H1 (cell line): ENCODE data around the gene SHISAL1.

Source experiments
- EZH2 ChIP-seq: fragments of 200-600 bp; sonication (generic); IDR thresholded peaks from 2 replicates; pipeline ENCODE4 v1.7.1; 2012; ENCODE audit warnings: low read depth, mild to moderate bottlenecking, moderate library complexity, low read length, inconsistent platforms; ENCODE audit not compliant: severe bottlenecking
- GABPA ChIP-seq: IDR thresholded peaks from 2 replicates; pipeline ENCODE4 v1.6.1; 2011; ENCODE audit warnings: mild to moderate bottlenecking, low read length, moderate library complexity, borderline replicate concordance; ENCODE audit not compliant: insufficient read depth
- KDM1A ChIP-seq: fragments of 200-600, 300-600 bp; sonication (generic); IDR thresholded peaks from 2 replicates; pipeline ENCODE4 v1.7.1; 2016; ENCODE audit warnings: mild to moderate bottlenecking, low read length, borderline replicate concordance
- POLR2A ChIP-seq, 2 experiments: IDR thresholded peaks; 1 replicate in 1 of 2; 2 replicates in 1 of 2; pipeline ENCODE4 v1.6.1; 2011; ENCODE audit warnings: low read depth in 2 of 2, low read length in 2 of 2, mild to moderate bottlenecking in 2 of 2; ENCODE audit errors: control extremely low read depth in 1 of 2
- POLR2AphosphoS5 ChIP-seq: IDR thresholded peaks from 2 replicates; pipeline ENCODE4 v1.6.1; 2011; ENCODE audit warnings: low read depth, low read length
- TAF1 ChIP-seq: IDR thresholded peaks from 2 replicates; pipeline ENCODE4 v1.6.1; 2011; ENCODE audit warnings: mild to moderate bottlenecking, low read depth, low read length
- TF ChIP-seq, protein P1 (sequence below), 3 experiments: IDR thresholded peaks; 1 replicate in 2 of 3; 2 replicates in 1 of 3; pipeline versions ENCODE4 v1.5.1 to v1.6.1; 2011; ENCODE audit warnings: low read length in 3 of 3, mild to moderate bottlenecking in 3 of 3, inconsistent platforms in 2 of 3, low read depth in 1 of 3, moderate library complexity in 1 of 3; ENCODE audit not compliant: insufficient read depth in 1 of 3; ENCODE audit errors: control extremely low read depth in 1 of 3

DNA sequence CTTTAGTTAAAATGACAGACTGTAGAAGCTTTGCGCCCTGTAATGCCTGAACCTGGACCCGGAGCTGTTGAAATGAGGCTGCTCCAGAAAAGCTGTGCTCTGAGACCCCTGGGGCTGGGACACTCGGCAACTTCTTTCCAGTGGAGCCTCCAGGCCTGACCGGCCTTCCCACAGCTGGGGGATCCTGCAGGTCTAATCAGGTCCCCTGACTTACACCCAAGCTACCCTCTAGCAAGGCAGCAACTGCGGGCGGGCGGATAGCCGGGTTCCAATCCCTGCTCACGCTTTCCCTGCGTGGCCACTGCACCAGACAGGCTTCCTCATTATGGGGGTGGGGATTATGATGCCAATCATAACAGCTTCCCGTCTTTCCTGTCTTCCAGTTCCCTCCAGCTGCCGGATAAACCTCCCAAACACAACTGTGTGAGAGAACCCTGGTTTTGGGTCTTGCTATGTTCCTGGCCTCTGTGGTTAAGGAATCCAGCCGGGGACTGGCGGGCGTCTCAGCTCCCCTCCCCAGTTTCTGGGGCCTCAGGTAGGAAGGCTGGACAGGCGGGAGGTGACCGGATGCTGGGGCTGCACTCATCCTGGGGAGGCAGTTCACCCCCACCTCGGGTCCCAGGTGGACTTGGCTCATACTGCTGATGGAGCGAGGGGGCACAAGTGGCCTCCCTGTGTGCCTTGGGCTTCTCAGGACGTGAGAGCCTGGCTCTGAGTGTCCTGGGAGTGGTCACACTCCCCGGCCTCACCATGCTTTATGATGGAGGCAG, 93.5 kb downstream of the SHISAL1 start:
- no peak for TF ChIP-seq POLR2AphosphoS5
- no peak for TF ChIP-seq EZH2
- TF ChIP-seq, protein P1, sequence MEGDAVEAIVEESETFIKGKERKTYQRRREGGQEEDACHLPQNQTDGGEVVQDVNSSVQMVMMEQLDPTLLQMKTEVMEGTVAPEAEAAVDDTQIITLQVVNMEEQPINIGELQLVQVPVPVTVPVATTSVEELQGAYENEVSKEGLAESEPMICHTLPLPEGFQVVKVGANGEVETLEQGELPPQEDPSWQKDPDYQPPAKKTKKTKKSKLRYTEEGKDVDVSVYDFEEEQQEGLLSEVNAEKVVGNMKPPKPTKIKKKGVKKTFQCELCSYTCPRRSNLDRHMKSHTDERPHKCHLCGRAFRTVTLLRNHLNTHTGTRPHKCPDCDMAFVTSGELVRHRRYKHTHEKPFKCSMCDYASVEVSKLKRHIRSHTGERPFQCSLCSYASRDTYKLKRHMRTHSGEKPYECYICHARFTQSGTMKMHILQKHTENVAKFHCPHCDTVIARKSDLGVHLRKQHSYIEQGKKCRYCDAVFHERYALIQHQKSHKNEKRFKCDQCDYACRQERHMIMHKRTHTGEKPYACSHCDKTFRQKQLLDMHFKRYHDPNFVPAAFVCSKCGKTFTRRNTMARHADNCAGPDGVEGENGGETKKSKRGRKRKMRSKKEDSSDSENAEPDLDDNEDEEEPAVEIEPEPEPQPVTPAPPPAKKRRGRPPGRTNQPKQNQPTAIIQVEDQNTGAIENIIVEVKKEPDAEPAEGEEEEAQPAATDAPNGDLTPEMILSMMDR (IDR thresholded peaks at IDR 0.05; ENCODE audit: control extremely low read depth in 1 of 3, insufficient read depth in 1 of 3, low read depth in 1 of 3, low read length in 3 of 3) = no peak
- TF ChIP-seq GABPA = no peak
- TF ChIP-seq POLR2A (IDR thresholded peaks at IDR 0.05; ENCODE audit: control extremely low read depth in 1 of 2, low read depth in 2 of 2, low read length in 2 of 2) = no peak
- TF ChIP-seq KDM1A = no peak
- TF ChIP-seq TAF1 = no peak
